Parathyroid adenoma (tissue), 2 donors: ENCODE data around the gene PLCL2.

ENCODE experiments used
- H2AFZ ChIP-seq: fragments of 300-600 bp; sonication (generic); one replicate; pipeline ENCODE4 v1.7.0; 2017; ENCODE audit warnings: antibody characterized with exemption, mild to moderate bottlenecking
- H3K27ac ChIP-seq: fragments of 300-600 bp; sonication (generic); one replicate; pipeline ENCODE4 v1.7.0; 2017
- H3K27me3 ChIP-seq: fragments of 300-600 bp; sonication (generic); one replicate; pipeline ENCODE4 v1.7.0; 2017; ENCODE audit warnings: low read length; ENCODE audit not compliant: control insufficient read depth, insufficient read depth
- H3K36me3 ChIP-seq: fragments of 300-600 bp; sonication (generic); one replicate; pipeline ENCODE4 v1.7.0; 2017; ENCODE audit warnings: low read length; ENCODE audit not compliant: control insufficient read depth, insufficient read depth
- H3K4me1 ChIP-seq: fragments of 300-600 bp; sonication (generic); one replicate; pipeline ENCODE4 v1.7.0; 2017; ENCODE audit warnings: control low read depth
- H3K4me2 ChIP-seq: fragments of 300-600 bp; sonication (generic); one replicate; pipeline ENCODE4 v1.7.0; 2017; ENCODE audit warnings: low read length
- H3K4me3 ChIP-seq: fragments of 300-600 bp; sonication (generic); one replicate; pipeline ENCODE4 v1.7.0; 2017; ENCODE audit warnings: low read depth, low read length
- H3K79me2 ChIP-seq: fragments of 300-600 bp; sonication (generic); one replicate; pipeline ENCODE4 v1.7.0; 2017; ENCODE audit warnings: control low read depth
- H3K9ac ChIP-seq: fragments of 300-600 bp; sonication (generic); one replicate; pipeline ENCODE4 v1.7.0; 2017; ENCODE audit warnings: mild to moderate bottlenecking
- H3K9me3 ChIP-seq: fragments of 300-600 bp; sonication (generic); one replicate; pipeline ENCODE4 v1.7.0; 2017; ENCODE audit warnings: low read length; ENCODE audit not compliant: control insufficient read depth
- CTCF ChIP-seq: fragments of 300-600 bp; sonication (generic); IDR thresholded peaks from one replicate; pipeline ENCODE4 v1.7.0; 2017; ENCODE audit warnings: antibody characterized with exemption, mild to moderate bottlenecking
- donor health status: primary hyperparathyroidism.

PLCL2 gene

GRCh38 chr3:17076940-17077605 lies 192.3 kb downstream of the PLCL2 start:
- H3K4me3 ChIP-seq, result no peak overlapping the region
- H3K4me1 ChIP-seq, result no peaks in the 10 kb centered on the region
- H3K9ac ChIP-seq, result no peak overlapping the region
- H3K36me3 ChIP-seq, result no peaks in the 10 kb centered on the region
- no peak overlapping the region for H2AFZ ChIP-seq
- H3K27ac ChIP-seq, result no peak overlapping the region
- no peaks in the 10 kb centered on the region for H3K9me3 ChIP-seq
- TF ChIP-seq CTCF, result no peak
- no peaks in the 10 kb centered on the region for H3K27me3 ChIP-seq
- H3K4me2 ChIP-seq, result no peak overlapping the region
- no peaks in the 10 kb centered on the region for H3K79me2 ChIP-seq

GRCh38 chr3:17077606-17078005 lies 192.9 kb downstream of the PLCL2 start:
- Histone ChIP-seq H3K4me2 (no peak overlapping the region), H3K36me3 (no peaks in the 10 kb centered on the region), H3K4me1 (no peaks in the 10 kb centered on the region), H2AFZ (no peak overlapping the region), H3K27ac (no peak overlapping the region), H3K79me2 (no peaks in the 10 kb centered on the region), H3K9ac (no peak overlapping the region), H3K9me3 (no peaks in the 10 kb centered on the region), H3K27me3 (no peaks in the 10 kb centered on the region), H3K4me3 (no peak overlapping the region)
- TF ChIP-seq CTCF, result no peak

GRCh38 chr3:17078926-17079465 lies 194.2 kb downstream of the PLCL2 start:
- no peaks in the 10 kb centered on the region for H3K4me1 ChIP-seq
- H2AFZ ChIP-seq, result no peak overlapping the region
- H3K4me3 ChIP-seq, result no peak overlapping the region
- no peaks in the 10 kb centered on the region for H3K79me2 ChIP-seq
- H3K9ac ChIP-seq, result no peak overlapping the region
- no peaks in the 10 kb centered on the region for H3K27me3 ChIP-seq
- no peak for TF ChIP-seq CTCF
- H3K9me3 ChIP-seq, result no peaks in the 10 kb centered on the region
- no peak overlapping the region for H3K27ac ChIP-seq
- H3K36me3 ChIP-seq, result no peaks in the 10 kb centered on the region
- H3K4me2 ChIP-seq, result no peak overlapping the region

- Histone ChIP-seq H3K4me2 (no peak overlapping the region), H3K27me3 (no peaks in the 10 kb centered on the region), H3K27ac (no peak overlapping the region), H3K9me3 (no peaks in the 10 kb centered on the region), H3K79me2 (no peaks in the 10 kb centered on the region), H2AFZ (no peak overlapping the region), H3K36me3 (no peaks in the 10 kb centered on the region), H3K4me3 (no peak overlapping the region), H3K4me1 (no peaks in the 10 kb centered on the region), H3K9ac (no peak overlapping the region)
- no peak for TF ChIP-seq CTCF
Observed at GRCh38 chr3:17079933-17080332, 195.2 kb downstream of the PLCL2 start.

- no peaks in the 10 kb centered on the region for H3K27me3 ChIP-seq
- H3K79me2 ChIP-seq, result no peaks in the 10 kb centered on the region
- H3K4me2 ChIP-seq, result no peak overlapping the region
- H3K36me3 ChIP-seq, result no peaks in the 10 kb centered on the region
- no peak overlapping the region for H3K4me3 ChIP-seq
- TF ChIP-seq CTCF, result no peak
- no peaks in the 10 kb centered on the region for H3K9me3 ChIP-seq
- H3K27ac ChIP-seq, result no peak overlapping the region
- H3K9ac ChIP-seq, result no peak overlapping the region
- no peak overlapping the region for H2AFZ ChIP-seq
- H3K4me1 ChIP-seq, result no peaks in the 10 kb centered on the region
Observed at GRCh38 chr3:17081520-17081919, 196.8 kb downstream of the PLCL2 start.
